ENCODE measurements around the gene CDCP1.

- TF ChIP-seq POLR2A (IDR thresholded peaks at IDR 0.05) (no peak), CTCF (IDR thresholded peaks at IDR 0.05) (no peak)
These were observed 28.1 kb upstream of the CDCP1 start for GRCh38 chr3:45174234-45174633.
